SK-N-SH treated with all-trans-retinoic acid at 6 μM for 48 hours (cell line): ENCODE results near the gene HSPA12A.

Source experiments
- ATAC-seq: fragments of 200-7000 bp; cut with Tn5 transposase; 3 replicates; pipeline ENCODE4 v1.9.1; 2020; ENCODE audit warnings: mild to moderate bottlenecking, moderate library complexity
- ARNTL ChIP-seq: fragments of 450-650 bp; formaldehyde crosslinking; IDR thresholded peaks from 2 replicates; pipeline ENCODE4 v1.5.0; 2020; ENCODE audit warnings: low read depth, mild to moderate bottlenecking, moderate library complexity, borderline replicate concordance
- BACH2 ChIP-seq: fragments of 250-450 bp; sonication (Bioruptor Pico); IDR thresholded peaks from 2 replicates; pipeline ENCODE4 v1.9.0; 2021; ENCODE audit warnings: mild to moderate bottlenecking, borderline replicate concordance
- CREB5 ChIP-seq: fragments of 250-450 bp; sonication (Bioruptor Pico); IDR thresholded peaks from 2 replicates; pipeline ENCODE4 v1.5.1; 2020; ENCODE audit warnings: low read depth, mild to moderate bottlenecking, moderate library complexity
- CSDC2 ChIP-seq: fragments of 250-450 bp; sonication (Bioruptor Pico); IDR thresholded peaks from 2 replicates; pipeline ENCODE4 v1.5.0; 2020; ENCODE audit warnings: mild to moderate bottlenecking, moderate library complexity
- ESRRG ChIP-seq: fragments of 250-450 bp; sonication (Bioruptor Pico); IDR thresholded peaks from 2 replicates; pipeline ENCODE4 v1.6.1; 2021; ENCODE audit warnings: mild to moderate bottlenecking
- GLIS3 ChIP-seq: fragments of 250-450 bp; sonication (Bioruptor Pico); IDR thresholded peaks from 2 replicates; pipeline ENCODE4 v1.5.0; 2020; ENCODE audit warnings: mild to moderate bottlenecking, moderate library complexity
- ISL1 ChIP-seq: fragments of 250-450 bp; sonication (Bioruptor Pico); IDR thresholded peaks from 2 replicates; pipeline ENCODE4 v2.1.2; 2022; ENCODE audit warnings: mild to moderate bottlenecking, moderate library complexity
- OSR1 ChIP-seq: fragments of 250-450 bp; sonication (Bioruptor Pico); IDR thresholded peaks from 2 replicates; pipeline ENCODE4 v1.8.0; 2022; ENCODE audit warnings: moderate library complexity, mild to moderate bottlenecking, inconsistent platforms
- POU6F1 ChIP-seq: fragments of 250-450 bp; sonication (Bioruptor Pico); IDR thresholded peaks from 2 replicates; pipeline ENCODE4 v1.8.0; 2021; ENCODE audit warnings: low read depth, mild to moderate bottlenecking, moderate library complexity, borderline replicate concordance
- PPARA ChIP-seq: fragments of 250-450 bp; sonication (Bioruptor Pico); IDR thresholded peaks from 2 replicates; pipeline ENCODE4 v1.5.0; 2020; ENCODE audit warnings: mild to moderate bottlenecking, borderline replicate concordance
- RARB ChIP-seq: fragments of 250-450 bp; sonication (Bioruptor Pico); IDR thresholded peaks from 2 replicates; pipeline ENCODE4 v1.8.0; 2021; ENCODE audit warnings: mild to moderate bottlenecking, moderate library complexity
- SNAI2 ChIP-seq: fragments of 250-450 bp; sonication (Bioruptor Pico); IDR thresholded peaks from 2 replicates; pipeline ENCODE4 v1.5.0; 2020; ENCODE audit warnings: mild to moderate bottlenecking, moderate library complexity
- TCF4 ChIP-seq: fragments of 250-450 bp; sonication (Bioruptor Pico); IDR thresholded peaks from 2 replicates; pipeline ENCODE4 v1.8.0; 2021; ENCODE audit warnings: mild to moderate bottlenecking, moderate library complexity, borderline replicate concordance
- TOX ChIP-seq: fragments of 250-450 bp; sonication (Bioruptor Pico); IDR thresholded peaks from 2 replicates; pipeline ENCODE4 v1.8.0; 2021; ENCODE audit warnings: mild to moderate bottlenecking, moderate library complexity, borderline replicate concordance
- ZC3H10 ChIP-seq: fragments of 250-450 bp; sonication (Bioruptor Pico); IDR thresholded peaks from 2 replicates; pipeline ENCODE4 v1.5.1; 2021; ENCODE audit warnings: mild to moderate bottlenecking, moderate library complexity
- ZFP30 ChIP-seq: fragments of 450-650 bp; formaldehyde crosslinking; IDR thresholded peaks from 2 replicates; pipeline ENCODE4 v1.5.0; 2022; ENCODE audit warnings: mild to moderate bottlenecking, moderate library complexity
- ZNF565 ChIP-seq: fragments of 450-650 bp; formaldehyde crosslinking; conservative IDR thresholded peaks from 2 replicates; pipeline ENCODE4 v1.5.0; 2020; ENCODE audit warnings: low read depth, mild to moderate bottlenecking, moderate library complexity
- ZNF8 ChIP-seq: fragments of 450-650 bp; formaldehyde crosslinking; IDR thresholded peaks from 2 replicates; pipeline ENCODE4 v1.5.0; 2020; ENCODE audit warnings: mild to moderate bottlenecking, moderate library complexity
- TF ChIP-seq, protein P1 (sequence below): fragments of 250-450 bp; sonication (Bioruptor Pico); IDR thresholded peaks from 2 replicates; pipeline ENCODE4 v1.5.0; 2020; ENCODE audit warnings: mild to moderate bottlenecking, moderate library complexity
- TF ChIP-seq, protein P2 (sequence below): fragments of 250-450 bp; sonication (Bioruptor Pico); IDR thresholded peaks from 2 replicates; pipeline ENCODE4 v1.8.0; 2020; ENCODE audit warnings: mild to moderate bottlenecking, moderate library complexity, borderline replicate concordance
- TF ChIP-seq, protein P3 (sequence below): fragments of 250-450 bp; sonication (Bioruptor Pico); IDR thresholded peaks from 2 replicates; pipeline ENCODE4 v1.5.1; 2021; ENCODE audit warnings: mild to moderate bottlenecking, moderate library complexity

Gene HSPA12A

GRCh38 chr10:116674901-116675423 lies 67.4 kb downstream of the HSPA12A start:
- ATAC-seq: no peak

DNA sequence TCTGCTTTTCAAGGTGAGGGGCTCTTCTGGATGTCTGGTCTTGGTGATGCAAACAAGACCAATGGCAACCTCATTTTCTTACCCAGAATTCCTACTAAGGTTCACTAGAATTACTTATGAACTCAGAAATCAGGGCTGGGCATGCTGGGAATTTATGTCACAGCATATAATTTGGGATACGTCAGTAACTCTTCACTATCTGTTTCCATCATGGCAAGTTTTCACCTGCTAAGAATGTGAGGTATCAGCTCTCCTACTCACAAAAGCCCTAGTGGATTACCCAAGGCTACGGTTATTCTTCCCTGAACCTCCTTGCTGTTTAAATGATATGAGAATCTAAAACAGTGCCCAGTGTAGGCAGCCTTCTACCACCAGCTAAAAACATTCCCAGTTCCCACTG lies 68.5 kb downstream of the HSPA12A start:
- no peak for ATAC-seq
- TF ChIP-seq, protein P1, sequence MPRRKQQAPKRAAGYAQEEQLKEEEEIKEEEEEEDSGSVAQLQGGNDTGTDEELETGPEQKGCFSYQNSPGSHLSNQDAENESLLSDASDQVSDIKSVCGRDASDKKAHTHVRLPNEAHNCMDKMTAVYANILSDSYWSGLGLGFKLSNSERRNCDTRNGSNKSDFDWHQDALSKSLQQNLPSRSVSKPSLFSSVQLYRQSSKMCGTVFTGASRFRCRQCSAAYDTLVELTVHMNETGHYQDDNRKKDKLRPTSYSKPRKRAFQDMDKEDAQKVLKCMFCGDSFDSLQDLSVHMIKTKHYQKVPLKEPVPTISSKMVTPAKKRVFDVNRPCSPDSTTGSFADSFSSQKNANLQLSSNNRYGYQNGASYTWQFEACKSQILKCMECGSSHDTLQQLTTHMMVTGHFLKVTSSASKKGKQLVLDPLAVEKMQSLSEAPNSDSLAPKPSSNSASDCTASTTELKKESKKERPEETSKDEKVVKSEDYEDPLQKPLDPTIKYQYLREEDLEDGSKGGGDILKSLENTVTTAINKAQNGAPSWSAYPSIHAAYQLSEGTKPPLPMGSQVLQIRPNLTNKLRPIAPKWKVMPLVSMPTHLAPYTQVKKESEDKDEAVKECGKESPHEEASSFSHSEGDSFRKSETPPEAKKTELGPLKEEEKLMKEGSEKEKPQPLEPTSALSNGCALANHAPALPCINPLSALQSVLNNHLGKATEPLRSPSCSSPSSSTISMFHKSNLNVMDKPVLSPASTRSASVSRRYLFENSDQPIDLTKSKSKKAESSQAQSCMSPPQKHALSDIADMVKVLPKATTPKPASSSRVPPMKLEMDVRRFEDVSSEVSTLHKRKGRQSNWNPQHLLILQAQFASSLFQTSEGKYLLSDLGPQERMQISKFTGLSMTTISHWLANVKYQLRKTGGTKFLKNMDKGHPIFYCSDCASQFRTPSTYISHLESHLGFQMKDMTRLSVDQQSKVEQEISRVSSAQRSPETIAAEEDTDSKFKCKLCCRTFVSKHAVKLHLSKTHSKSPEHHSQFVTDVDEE (CRISPR knock-in tag): no peak

More at GRCh38 chr10:116674901-116675423, 67.4 kb downstream of the HSPA12A start:
- no peak for TF ChIP-seq ZFP30
- TF ChIP-seq, protein P2, sequence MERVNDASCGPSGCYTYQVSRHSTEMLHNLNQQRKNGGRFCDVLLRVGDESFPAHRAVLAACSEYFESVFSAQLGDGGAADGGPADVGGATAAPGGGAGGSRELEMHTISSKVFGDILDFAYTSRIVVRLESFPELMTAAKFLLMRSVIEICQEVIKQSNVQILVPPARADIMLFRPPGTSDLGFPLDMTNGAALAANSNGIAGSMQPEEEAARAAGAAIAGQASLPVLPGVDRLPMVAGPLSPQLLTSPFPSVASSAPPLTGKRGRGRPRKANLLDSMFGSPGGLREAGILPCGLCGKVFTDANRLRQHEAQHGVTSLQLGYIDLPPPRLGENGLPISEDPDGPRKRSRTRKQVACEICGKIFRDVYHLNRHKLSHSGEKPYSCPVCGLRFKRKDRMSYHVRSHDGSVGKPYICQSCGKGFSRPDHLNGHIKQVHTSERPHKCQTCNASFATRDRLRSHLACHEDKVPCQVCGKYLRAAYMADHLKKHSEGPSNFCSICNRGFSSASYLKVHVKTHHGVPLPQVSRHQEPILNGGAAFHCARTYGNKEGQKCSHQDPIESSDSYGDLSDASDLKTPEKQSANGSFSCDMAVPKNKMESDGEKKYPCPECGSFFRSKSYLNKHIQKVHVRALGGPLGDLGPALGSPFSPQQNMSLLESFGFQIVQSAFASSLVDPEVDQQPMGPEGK (CRISPR knock-in tag): no peak
- TF ChIP-seq RARB: no peak
- no peak for TF ChIP-seq OSR1 (CRISPR knock-in tag)
- no peak for TF ChIP-seq ISL1
- no peak for TF ChIP-seq TCF4 (CRISPR knock-in tag)
- no peak for TF ChIP-seq BACH2
- no peak for TF ChIP-seq CSDC2 (CRISPR knock-in tag)

DNA sequence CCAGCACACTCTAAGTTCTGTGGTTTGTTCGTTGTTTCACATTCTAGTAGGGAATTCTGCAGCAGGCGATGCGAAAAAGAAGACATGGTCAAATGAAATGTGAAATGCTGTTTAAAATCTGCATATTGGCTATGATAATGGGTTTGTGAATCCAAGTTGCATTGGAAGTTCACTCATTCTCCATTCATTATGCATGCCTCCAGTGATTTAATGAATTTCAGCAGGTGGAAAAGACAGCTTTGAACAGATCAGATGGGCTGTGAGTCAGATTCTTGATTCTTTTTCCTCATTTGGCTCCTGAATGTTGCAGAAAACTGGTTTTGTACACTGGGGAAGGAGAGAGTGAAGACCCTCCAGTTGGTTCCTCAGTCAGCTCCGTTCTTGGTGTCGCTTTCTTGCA lies 69.5 kb downstream of the HSPA12A start:
- TF ChIP-seq, protein P2 (CRISPR knock-in tag): no peak
- ATAC-seq: no peak

GRCh38 chr10:116671274-116671926 lies 71.0 kb downstream of the HSPA12A start:
- ATAC-seq: no peak

More at GRCh38 chr10:116671274-116671926, 71.0 kb downstream of the HSPA12A start:
- TF ChIP-seq ZFP30 (no peak), ZNF565 (no peak), BACH2 (no peak), ARNTL (CRISPR knock-in tag) (no peak), GLIS3 (CRISPR knock-in tag) (no peak), TOX (CRISPR knock-in tag) (no peak), ZNF8 (no peak), ISL1 (no peak), SNAI2 (CRISPR knock-in tag) (no peak), RARB (no peak), CSDC2 (CRISPR knock-in tag) (no peak), ESRRG (CRISPR knock-in tag) (no peak), CREB5 (CRISPR knock-in tag) (no peak), POU6F1 (CRISPR knock-in tag) (no peak), PPARA (no peak), TCF4 (CRISPR knock-in tag) (no peak), ZC3H10 (no peak)
- TF ChIP-seq, protein P3, sequence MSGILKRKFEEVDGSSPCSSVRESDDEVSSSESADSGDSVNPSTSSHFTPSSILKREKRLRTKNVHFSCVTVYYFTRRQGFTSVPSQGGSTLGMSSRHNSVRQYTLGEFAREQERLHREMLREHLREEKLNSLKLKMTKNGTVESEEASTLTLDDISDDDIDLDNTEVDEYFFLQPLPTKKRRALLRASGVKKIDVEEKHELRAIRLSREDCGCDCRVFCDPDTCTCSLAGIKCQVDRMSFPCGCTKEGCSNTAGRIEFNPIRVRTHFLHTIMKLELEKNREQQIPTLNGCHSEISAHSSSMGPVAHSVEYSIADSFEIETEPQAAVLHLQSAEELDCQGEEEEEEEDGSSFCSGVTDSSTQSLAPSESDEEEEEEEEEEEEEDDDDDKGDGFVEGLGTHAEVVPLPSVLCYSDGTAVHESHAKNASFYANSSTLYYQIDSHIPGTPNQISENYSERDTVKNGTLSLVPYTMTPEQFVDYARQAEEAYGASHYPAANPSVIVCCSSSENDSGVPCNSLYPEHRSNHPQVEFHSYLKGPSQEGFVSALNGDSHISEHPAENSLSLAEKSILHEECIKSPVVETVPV (CRISPR knock-in tag): no peak
- TF ChIP-seq, all 23 proteins: peak for 0
